K562 (cell line): ENCODE results near the gene AZU1. TPM values are rescaled to one million over a fixed set of nuclear protein-coding genes. Genes with fewer than 3 reads are reported as not detected.
A peak's percentile ranks its signal among the peaks of the same experiment; 100 is the strongest.

Experiments used
- ESRRA ChIP-seq: fragments of 450-650 bp; IDR thresholded peaks from 2 replicates; pipeline ENCODE4 v1.6.1; 2014; ENCODE audit warnings: low read depth, mild to moderate bottlenecking, moderate library complexity, borderline replicate concordance
- GTF2F1 ChIP-seq: IDR thresholded peaks from 2 replicates; pipeline ENCODE4 v1.6.1; 2011; ENCODE audit warnings: low read depth, low read length, improper control_type of control experiment
- MTA2 ChIP-seq: fragments of 450-650 bp; IDR thresholded peaks from 2 replicates; pipeline ENCODE4 v1.6.1; 2016; ENCODE audit warnings: low read depth
- RAD51 ChIP-seq: fragments of 450-650 bp; IDR thresholded peaks from 2 replicates; pipeline ENCODE4 v1.7.1; 2016; ENCODE audit warnings: low read depth, mild to moderate bottlenecking, borderline replicate concordance
- ZNF143 ChIP-seq: sonication (generic); formaldehyde crosslinking; IDR thresholded peaks from 2 replicates; pipeline ENCODE4 v1.9.0; 2022; ENCODE audit warnings: mild to moderate bottlenecking, missing genetic modification reagents
- polyA plus RNA-seq, 8 experiments: library from polyadenylated mRNA; depleted of rRNA in 4 of 8; stranded (reverse) in 5 of 8; unstranded in 3 of 8; fragments of >200 nt; fragmentation: Nextera tagmentation in 2 of 8; fragmentation: Illumina TruSeq in 1 of 8; extraction: Ambion mirVana in 2 of 8; extraction: Trizol in 1 of 8; gene quantifications; 2 replicates each; pipeline versions ENCODE4 v1.2.1 to v1.2.3, GENCODE V29; 2011 to 2014; ENCODE audit warnings: inconsistent platforms in 1 of 8, missing spikeins in 1 of 8
- total RNA-seq, 7 experiments: library from RNA; depleted of rRNA in 6 of 7; stranded (reverse); fragments of >200 nt in 6 of 7; fragmentation: Illumina TruSeq in 2 of 7; extraction: Trizol in 2 of 7; gene quantifications; 2 replicates each; pipeline versions ENCODE4 v1.2.1 to v1.2.3, GENCODE V29; 2011 to 2021; ENCODE audit warnings: low replicate concordance in 1 of 7
- TF ChIP-seq, protein P1 (sequence below): fragments of 200-600 bp; sonication (generic); IDR thresholded peaks from one replicate; pipeline ENCODE4 v1.6.1; 2012; ENCODE audit warnings: mild to moderate bottlenecking, low read depth, low read length, inconsistent platforms
- TF ChIP-seq, protein P2 (sequence below): fragments of 250-450 bp; sonication (Bioruptor Pico); IDR thresholded peaks from 2 replicates; pipeline ENCODE4 v1.4.0; 2020
- TF ChIP-seq, protein P3 (sequence below): sonication (generic); formaldehyde crosslinking; IDR thresholded peaks from 2 replicates; pipeline ENCODE4 v1.8.0; 2022; ENCODE audit warnings: mild to moderate bottlenecking, missing genetic modification reagents

The AZU1 gene
- total and polyA plus RNA-seq, 9 of the 15 experiments (the other 6 are each of a cell fraction or from before 2014, with no cell fraction given) = 0.29 to 1.9 (median 0.59) TPM; not detected in 3

DNA sequence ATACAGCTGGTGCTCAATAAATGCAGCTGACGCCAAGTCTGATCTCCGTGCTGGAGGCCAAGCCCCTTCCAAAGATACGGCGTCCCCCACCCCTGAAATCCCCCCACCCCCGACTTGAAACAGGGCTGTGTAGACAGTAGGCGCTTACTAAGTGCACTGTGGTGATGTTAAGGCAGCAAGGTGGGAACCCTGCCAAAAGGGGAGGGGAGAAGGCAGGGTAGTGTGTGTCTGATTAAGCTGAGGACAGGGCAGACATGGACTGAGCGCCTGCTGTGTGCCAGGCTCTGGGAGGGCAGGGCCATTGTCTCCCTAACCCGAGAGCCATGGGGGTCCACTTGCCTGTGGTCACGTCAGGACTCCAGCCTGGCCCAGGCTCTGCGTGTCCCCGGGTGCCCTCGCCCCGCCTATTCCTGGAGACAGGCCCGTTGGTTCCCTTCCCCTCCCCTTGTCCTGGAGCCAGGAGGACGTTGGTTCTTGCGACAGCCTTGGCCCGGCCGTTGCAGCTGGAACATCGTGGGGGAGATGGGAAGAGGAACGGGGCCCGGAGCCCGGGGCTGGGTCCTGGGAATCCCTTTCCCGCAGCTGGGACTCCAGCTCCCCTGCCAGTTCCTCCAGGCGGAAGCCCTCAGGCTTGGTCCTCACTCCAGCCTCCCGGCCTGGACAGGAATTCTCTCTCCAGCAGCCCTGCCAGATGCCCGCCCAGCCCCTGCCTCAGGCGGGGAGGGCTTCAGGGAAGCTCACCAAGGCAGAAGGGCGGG, 22.8 kb downstream of the AZU1 start (continued):
- TF ChIP-seq, protein P1, sequence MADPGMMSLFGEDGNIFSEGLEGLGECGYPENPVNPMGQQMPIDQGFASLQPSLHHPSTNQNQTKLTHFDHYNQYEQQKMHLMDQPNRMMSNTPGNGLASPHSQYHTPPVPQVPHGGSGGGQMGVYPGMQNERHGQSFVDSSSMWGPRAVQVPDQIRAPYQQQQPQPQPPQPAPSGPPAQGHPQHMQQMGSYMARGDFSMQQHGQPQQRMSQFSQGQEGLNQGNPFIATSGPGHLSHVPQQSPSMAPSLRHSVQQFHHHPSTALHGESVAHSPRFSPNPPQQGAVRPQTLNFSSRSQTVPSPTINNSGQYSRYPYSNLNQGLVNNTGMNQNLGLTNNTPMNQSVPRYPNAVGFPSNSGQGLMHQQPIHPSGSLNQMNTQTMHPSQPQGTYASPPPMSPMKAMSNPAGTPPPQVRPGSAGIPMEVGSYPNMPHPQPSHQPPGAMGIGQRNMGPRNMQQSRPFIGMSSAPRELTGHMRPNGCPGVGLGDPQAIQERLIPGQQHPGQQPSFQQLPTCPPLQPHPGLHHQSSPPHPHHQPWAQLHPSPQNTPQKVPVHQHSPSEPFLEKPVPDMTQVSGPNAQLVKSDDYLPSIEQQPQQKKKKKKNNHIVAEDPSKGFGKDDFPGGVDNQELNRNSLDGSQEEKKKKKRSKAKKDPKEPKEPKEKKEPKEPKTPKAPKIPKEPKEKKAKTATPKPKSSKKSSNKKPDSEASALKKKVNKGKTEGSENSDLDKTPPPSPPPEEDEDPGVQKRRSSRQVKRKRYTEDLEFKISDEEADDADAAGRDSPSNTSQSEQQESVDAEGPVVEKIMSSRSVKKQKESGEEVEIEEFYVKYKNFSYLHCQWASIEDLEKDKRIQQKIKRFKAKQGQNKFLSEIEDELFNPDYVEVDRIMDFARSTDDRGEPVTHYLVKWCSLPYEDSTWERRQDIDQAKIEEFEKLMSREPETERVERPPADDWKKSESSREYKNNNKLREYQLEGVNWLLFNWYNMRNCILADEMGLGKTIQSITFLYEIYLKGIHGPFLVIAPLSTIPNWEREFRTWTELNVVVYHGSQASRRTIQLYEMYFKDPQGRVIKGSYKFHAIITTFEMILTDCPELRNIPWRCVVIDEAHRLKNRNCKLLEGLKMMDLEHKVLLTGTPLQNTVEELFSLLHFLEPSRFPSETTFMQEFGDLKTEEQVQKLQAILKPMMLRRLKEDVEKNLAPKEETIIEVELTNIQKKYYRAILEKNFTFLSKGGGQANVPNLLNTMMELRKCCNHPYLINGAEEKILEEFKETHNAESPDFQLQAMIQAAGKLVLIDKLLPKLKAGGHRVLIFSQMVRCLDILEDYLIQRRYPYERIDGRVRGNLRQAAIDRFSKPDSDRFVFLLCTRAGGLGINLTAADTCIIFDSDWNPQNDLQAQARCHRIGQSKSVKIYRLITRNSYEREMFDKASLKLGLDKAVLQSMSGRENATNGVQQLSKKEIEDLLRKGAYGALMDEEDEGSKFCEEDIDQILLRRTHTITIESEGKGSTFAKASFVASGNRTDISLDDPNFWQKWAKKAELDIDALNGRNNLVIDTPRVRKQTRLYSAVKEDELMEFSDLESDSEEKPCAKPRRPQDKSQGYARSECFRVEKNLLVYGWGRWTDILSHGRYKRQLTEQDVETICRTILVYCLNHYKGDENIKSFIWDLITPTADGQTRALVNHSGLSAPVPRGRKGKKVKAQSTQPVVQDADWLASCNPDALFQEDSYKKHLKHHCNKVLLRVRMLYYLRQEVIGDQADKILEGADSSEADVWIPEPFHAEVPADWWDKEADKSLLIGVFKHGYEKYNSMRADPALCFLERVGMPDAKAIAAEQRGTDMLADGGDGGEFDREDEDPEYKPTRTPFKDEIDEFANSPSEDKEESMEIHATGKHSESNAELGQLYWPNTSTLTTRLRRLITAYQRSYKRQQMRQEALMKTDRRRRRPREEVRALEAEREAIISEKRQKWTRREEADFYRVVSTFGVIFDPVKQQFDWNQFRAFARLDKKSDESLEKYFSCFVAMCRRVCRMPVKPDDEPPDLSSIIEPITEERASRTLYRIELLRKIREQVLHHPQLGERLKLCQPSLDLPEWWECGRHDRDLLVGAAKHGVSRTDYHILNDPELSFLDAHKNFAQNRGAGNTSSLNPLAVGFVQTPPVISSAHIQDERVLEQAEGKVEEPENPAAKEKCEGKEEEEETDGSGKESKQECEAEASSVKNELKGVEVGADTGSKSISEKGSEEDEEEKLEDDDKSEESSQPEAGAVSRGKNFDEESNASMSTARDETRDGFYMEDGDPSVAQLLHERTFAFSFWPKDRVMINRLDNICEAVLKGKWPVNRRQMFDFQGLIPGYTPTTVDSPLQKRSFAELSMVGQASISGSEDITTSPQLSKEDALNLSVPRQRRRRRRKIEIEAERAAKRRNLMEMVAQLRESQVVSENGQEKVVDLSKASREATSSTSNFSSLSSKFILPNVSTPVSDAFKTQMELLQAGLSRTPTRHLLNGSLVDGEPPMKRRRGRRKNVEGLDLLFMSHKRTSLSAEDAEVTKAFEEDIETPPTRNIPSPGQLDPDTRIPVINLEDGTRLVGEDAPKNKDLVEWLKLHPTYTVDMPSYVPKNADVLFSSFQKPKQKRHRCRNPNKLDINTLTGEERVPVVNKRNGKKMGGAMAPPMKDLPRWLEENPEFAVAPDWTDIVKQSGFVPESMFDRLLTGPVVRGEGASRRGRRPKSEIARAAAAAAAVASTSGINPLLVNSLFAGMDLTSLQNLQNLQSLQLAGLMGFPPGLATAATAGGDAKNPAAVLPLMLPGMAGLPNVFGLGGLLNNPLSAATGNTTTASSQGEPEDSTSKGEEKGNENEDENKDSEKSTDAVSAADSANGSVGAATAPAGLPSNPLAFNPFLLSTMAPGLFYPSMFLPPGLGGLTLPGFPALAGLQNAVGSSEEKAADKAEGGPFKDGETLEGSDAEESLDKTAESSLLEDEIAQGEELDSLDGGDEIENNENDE = no peak
- no peak for TF ChIP-seq MTA2
- TF ChIP-seq RAD51 = no peak
- TF ChIP-seq, protein P2, sequence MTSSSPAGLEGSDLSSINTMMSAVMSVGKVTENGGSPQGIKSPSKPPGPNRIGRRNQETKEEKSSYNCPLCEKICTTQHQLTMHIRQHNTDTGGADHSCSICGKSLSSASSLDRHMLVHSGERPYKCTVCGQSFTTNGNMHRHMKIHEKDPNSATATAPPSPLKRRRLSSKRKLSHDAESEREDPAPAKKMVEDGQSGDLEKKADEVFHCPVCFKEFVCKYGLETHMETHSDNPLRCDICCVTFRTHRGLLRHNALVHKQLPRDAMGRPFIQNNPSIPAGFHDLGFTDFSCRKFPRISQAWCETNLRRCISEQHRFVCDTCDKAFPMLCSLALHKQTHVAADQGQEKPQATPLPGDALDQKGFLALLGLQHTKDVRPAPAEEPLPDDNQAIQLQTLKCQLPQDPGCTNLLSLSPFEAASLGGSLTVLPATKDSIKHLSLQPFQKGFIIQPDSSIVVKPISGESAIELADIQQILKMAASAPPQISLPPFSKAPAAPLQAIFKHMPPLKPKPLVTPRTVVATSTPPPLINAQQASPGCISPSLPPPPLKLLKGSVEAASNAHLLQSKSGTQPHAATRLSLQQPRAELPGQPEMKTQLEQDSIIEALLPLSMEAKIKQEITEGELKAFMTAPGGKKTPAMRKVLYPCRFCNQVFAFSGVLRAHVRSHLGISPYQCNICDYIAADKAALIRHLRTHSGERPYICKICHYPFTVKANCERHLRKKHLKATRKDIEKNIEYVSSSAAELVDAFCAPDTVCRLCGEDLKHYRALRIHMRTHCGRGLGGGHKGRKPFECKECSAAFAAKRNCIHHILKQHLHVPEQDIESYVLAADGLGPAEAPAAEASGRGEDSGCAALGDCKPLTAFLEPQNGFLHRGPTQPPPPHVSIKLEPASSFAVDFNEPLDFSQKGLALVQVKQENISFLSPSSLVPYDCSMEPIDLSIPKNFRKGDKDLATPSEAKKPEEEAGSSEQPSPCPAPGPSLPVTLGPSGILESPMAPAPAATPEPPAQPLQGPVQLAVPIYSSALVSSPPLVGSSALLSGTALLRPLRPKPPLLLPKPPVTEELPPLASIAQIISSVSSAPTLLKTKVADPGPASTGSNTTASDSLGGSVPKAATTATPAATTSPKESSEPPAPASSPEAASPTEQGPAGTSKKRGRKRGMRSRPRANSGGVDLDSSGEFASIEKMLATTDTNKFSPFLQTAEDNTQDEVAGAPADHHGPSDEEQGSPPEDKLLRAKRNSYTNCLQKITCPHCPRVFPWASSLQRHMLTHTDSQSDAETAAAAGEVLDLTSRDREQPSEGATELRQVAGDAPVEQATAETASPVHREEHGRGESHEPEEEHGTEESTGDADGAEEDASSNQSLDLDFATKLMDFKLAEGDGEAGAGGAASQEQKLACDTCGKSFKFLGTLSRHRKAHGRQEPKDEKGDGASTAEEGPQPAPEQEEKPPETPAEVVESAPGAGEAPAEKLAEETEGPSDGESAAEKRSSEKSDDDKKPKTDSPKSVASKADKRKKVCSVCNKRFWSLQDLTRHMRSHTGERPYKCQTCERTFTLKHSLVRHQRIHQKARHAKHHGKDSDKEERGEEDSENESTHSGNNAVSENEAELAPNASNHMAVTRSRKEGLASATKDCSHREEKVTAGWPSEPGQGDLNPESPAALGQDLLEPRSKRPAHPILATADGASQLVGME (CRISPR knock-in tag) = no peak
- TF ChIP-seq, protein P3, sequence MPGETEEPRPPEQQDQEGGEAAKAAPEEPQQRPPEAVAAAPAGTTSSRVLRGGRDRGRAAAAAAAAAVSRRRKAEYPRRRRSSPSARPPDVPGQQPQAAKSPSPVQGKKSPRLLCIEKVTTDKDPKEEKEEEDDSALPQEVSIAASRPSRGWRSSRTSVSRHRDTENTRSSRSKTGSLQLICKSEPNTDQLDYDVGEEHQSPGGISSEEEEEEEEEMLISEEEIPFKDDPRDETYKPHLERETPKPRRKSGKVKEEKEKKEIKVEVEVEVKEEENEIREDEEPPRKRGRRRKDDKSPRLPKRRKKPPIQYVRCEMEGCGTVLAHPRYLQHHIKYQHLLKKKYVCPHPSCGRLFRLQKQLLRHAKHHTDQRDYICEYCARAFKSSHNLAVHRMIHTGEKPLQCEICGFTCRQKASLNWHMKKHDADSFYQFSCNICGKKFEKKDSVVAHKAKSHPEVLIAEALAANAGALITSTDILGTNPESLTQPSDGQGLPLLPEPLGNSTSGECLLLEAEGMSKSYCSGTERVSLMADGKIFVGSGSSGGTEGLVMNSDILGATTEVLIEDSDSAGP (CRISPR knock-in tag) = no peak
- 0 out of 2 replicates have a peak, but pooled peaks have one; percentile 23 for TF ChIP-seq ESRRA
- TF ChIP-seq GTF2F1 = no peak
- TF ChIP-seq ZNF143 (CRISPR knock-in tag) = no peak
